A673 (cell line): ENCODE results near the gene MATN1. TPM values are rescaled to one million over a fixed set of nuclear protein-coding genes. Genes with fewer than 3 reads are reported as not detected.

ENCODE experiments used
- BruUV-seq: library from RNA; stranded (reverse); fragments of 400-500 nt; replicated peaks from 2 replicates; lab custom pipeline; 2021; lab: Mats Ljungman, UMichigan
- CTCF ChIA-PET: fragments of 300-600 bp; sonication (Branson Sonifier 250); formaldehyde crosslinking; loops from one replicate; lab custom pipeline; 2022; ENCODE audit warnings: antibody characterized with exemption; lab: Charles Lee
- POLR2A ChIA-PET: fragments of 300-600 bp; sonication (Branson Sonifier 250); formaldehyde crosslinking; loops from one replicate; lab custom pipeline; 2022; ENCODE audit warnings: antibody characterized with exemption; ENCODE audit not compliant: low non-redundant PET; lab: Charles Lee
- DNase-seq: peaks from one replicate; pipeline ENCODE4 v3.0.0-alpha.2; 2015; ENCODE audit warnings: low spot score
- H3K27ac ChIP-seq: fragments of 200-600 bp; sonication (generic); 2 replicates; pipeline ENCODE4 v1.5.1; 2016; ENCODE audit warnings: mixed run types, low read depth, mild to moderate bottlenecking, mixed read lengths, antibody characterized with exemption, low read length; ENCODE audit not compliant: poor library complexity, severe bottlenecking
- H3K27me3 ChIP-seq: fragments of 200-600 bp; sonication (generic); replicated peaks from 2 replicates; pipeline ENCODE4 v1.6.1; 2017; ENCODE audit warnings: mixed run types, low read depth, mild to moderate bottlenecking, mixed read lengths, antibody characterized with exemption, low read length; ENCODE audit not compliant: insufficient read depth, poor library complexity
- H3K36me3 ChIP-seq: fragments of 200-600 bp; sonication (generic); 2 replicates; pipeline ENCODE4 v1.6.1; 2016; ENCODE audit warnings: mixed run types, mild to moderate bottlenecking, mixed read lengths, antibody characterized with exemption, low read length; ENCODE audit not compliant: insufficient read depth, poor library complexity, severe bottlenecking
- H3K4me1 ChIP-seq: fragments of 200-600 bp; sonication (generic); 2 replicates; pipeline ENCODE4 v1.6.1; 2017; ENCODE audit warnings: mixed run types, mild to moderate bottlenecking, mixed read lengths, antibody characterized with exemption, low read length; ENCODE audit not compliant: insufficient read depth, poor library complexity, severe bottlenecking
- H3K4me3 ChIP-seq: fragments of 200-600 bp; sonication (generic); 2 replicates; pipeline ENCODE4 v1.5.1; 2016; ENCODE audit warnings: low read depth, mixed run types, mild to moderate bottlenecking, mixed read lengths, low read length; ENCODE audit not compliant: poor library complexity, severe bottlenecking
- H3K9me3 ChIP-seq: fragments of 200-600 bp; sonication (generic); 2 replicates; pipeline ENCODE4 v1.6.1; 2016; ENCODE audit warnings: mixed run types, low read depth, mild to moderate bottlenecking, mixed read lengths, antibody characterized with exemption, low read length; ENCODE audit not compliant: poor library complexity, severe bottlenecking
- EZH2 ChIP-seq: fragments of 200-600 bp; sonication (generic); IDR thresholded peaks from 2 replicates; pipeline ENCODE4 v1.6.1; 2017; ENCODE audit warnings: borderline replicate concordance, low read depth, mild to moderate bottlenecking, mixed read lengths, antibody characterized with exemption, low read length; ENCODE audit not compliant: poor library complexity, severe bottlenecking
- intact Hi-C: fragments of 100-400 bp; cut with micrococcal nuclease; formaldehyde crosslinking; loops from one replicate; pipeline ENCODE4 v1.10.0; 2022; ENCODE audit not compliant: unreplicated experiment
- total RNA-seq: library from RNA; stranded (reverse); gene quantifications from 2 replicates; pipeline ENCODE4 v1.2.3, GENCODE V29; 2021
- TF ChIP-seq, protein P1 (sequence below): fragments of 300-800, 200-600 bp; sonication (generic); conservative IDR thresholded peaks from 2 replicates; pipeline ENCODE4 v1.5.1; 2017; ENCODE audit warnings: low read depth, mild to moderate bottlenecking, antibody characterized with exemption, low read length, moderate library complexity, mixed read lengths

The MATN1 gene
- total RNA-seq, 1 experiment from 2014 or later: not detected

DNA sequence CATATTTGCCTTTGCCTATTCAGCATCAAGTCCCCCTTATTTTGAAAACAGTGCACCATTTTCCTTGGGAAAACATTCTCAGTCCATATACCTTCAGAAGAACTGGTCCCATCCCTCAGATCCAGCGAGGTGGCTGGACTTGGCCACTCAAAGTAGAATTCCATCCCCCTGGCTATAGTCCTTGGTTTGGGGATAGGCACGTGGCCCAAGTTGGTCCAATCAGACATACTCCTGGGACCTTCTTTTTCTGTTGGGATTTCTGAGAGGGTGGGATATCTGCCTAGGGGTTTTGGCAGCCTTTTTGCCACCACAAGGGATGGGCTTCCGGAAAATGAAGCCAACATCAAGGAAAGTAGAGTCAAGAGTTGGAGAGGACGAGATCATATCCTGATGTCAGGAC, 10.7 kb upstream of the MATN1 start:
- Histone ChIP-seq H3K4me3 (no peak overlapping the region), H3K9me3 (no peaks in the 10 kb centered on the region), H3K36me3 (no peaks in the 10 kb centered on the region), H3K27ac (no peak overlapping the region), H3K27me3 (no peaks in the 10 kb centered on the region), H3K4me1 (no peaks in the 10 kb centered on the region)
- no TSS peak for BruUV-seq
- intact Hi-C loops: no loop called here
- ChIA-PET CTCF (no interaction called here), POLR2A (no interaction called here)
- TF ChIP-seq, protein P1, sequence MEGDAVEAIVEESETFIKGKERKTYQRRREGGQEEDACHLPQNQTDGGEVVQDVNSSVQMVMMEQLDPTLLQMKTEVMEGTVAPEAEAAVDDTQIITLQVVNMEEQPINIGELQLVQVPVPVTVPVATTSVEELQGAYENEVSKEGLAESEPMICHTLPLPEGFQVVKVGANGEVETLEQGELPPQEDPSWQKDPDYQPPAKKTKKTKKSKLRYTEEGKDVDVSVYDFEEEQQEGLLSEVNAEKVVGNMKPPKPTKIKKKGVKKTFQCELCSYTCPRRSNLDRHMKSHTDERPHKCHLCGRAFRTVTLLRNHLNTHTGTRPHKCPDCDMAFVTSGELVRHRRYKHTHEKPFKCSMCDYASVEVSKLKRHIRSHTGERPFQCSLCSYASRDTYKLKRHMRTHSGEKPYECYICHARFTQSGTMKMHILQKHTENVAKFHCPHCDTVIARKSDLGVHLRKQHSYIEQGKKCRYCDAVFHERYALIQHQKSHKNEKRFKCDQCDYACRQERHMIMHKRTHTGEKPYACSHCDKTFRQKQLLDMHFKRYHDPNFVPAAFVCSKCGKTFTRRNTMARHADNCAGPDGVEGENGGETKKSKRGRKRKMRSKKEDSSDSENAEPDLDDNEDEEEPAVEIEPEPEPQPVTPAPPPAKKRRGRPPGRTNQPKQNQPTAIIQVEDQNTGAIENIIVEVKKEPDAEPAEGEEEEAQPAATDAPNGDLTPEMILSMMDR: no peak
- no peak for TF ChIP-seq EZH2
- no peak for DNase-seq

DNA sequence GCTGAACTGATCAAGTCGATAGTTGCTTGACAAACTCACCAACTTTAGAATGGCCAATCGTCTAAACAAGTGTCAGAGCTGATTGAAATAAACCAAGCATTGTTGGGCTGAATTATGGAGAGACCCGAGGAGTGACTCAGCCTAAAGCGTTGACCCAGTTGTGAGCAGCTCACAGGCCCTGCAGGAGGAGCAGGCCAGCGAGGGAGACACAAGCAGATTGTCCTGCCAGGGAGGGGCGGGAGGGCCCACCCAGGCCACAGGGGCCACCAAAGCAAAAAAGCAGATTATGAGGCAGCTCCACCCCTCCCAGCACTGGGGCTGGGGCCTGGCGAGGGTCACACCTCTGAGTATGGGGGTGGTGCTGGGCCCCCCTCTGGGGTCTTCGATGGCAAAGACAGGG, 10.1 kb upstream of the MATN1 start:
- no peak for DNase-seq
- BruUV-seq: no TSS peak
- Histone ChIP-seq H3K4me1 (no peaks in the 10 kb centered on the region), H3K27ac (no peak overlapping the region), H3K27me3 (no peaks in the 10 kb centered on the region), H3K4me3 (no peak overlapping the region), H3K9me3 (no peaks in the 10 kb centered on the region), H3K36me3 (no peaks in the 10 kb centered on the region)
- ChIA-PET CTCF (no interaction called here), POLR2A (no interaction called here)
- intact Hi-C loops: no loop called here
- no peak for TF ChIP-seq EZH2
- TF ChIP-seq, protein P1: no peak

DNA sequence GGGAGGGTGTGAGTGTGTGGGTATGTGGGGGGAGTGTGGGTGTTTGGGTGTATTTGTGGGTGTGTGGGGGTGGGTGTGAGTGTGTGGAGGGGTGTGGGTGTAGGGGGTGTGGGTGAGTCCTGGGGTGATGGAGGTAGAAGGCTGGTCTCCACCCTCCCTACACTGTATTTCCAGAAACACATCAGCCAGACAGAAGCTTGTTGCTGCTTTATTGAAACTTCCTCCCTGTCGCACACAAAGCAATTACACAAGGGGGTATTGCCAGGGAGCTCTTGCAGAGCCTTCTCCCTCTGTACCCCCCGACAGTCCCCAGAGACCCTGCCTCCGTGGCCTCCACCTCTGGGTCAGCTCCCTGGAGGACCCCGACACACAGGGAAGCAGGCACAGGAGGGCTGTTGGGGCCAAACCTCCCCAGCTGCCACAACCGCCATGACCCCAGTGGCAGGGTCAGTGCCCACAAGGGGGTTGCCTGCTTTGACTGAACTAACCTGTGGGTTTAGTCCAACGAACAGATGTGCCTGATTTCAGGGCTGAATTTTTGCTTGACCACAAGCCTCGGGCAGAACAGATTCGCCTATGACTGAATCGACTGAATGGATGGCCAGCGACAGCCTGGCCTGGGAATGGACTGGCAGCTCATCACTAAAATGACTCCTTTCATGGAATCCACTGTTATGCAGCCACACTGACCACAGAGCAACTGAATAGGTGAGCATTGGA, 9.1 kb upstream of the MATN1 start:
- H3K36me3 ChIP-seq: no peaks in the 10 kb centered on the region
- intact Hi-C loops: no loop called here
- no peak overlapping the region for H3K4me3 ChIP-seq
- H3K9me3 ChIP-seq: no peaks in the 10 kb centered on the region
- H3K4me1 ChIP-seq: no peaks in the 10 kb centered on the region
- BruUV-seq: no TSS peak
- ChIA-PET POLR2A (no interaction called here), CTCF (interaction anchor here (0.5 kb wide), 1 partner anchor 1281 kb away, joined by 12 read pairs; the partner anchor contains the start of gene KHDRBS1)
- no peaks in the 10 kb centered on the region for H3K27me3 ChIP-seq
- no peak overlapping the region for H3K27ac ChIP-seq
- no peak for TF ChIP-seq EZH2
- TF ChIP-seq, protein P1: no peak
- DNase-seq: no peak
